HL-60 (cell line): ENCODE measurements around the gene HSPA12A.

Source experiments
- CTCF ChIP-seq: IDR thresholded peaks from one replicate; pipeline ENCODE4 v1.5.1; 2011; ENCODE audit warnings: low read length, control low read depth, inconsistent platforms; ENCODE audit not compliant: insufficient read depth
- GABPA ChIP-seq: IDR thresholded peaks from 2 replicates; pipeline ENCODE4 v1.6.1; 2012; ENCODE audit warnings: low read depth
- POLR2AphosphoS5 ChIP-seq: IDR thresholded peaks from 2 replicates; pipeline ENCODE4 v1.6.1; 2012; ENCODE audit warnings: low read depth
- REST ChIP-seq: IDR thresholded peaks from 2 replicates; pipeline ENCODE4 v1.6.1; 2012; ENCODE audit warnings: low read depth; ENCODE audit not compliant: insufficient replicate concordance
- SPI1 ChIP-seq: IDR thresholded peaks from 2 replicates; pipeline ENCODE4 v1.6.1; 2012; ENCODE audit warnings: low read depth, mild to moderate bottlenecking, borderline replicate concordance

- TF ChIP-seq POLR2AphosphoS5 (no peak), REST (no peak), CTCF (no peak), GABPA (no peak), SPI1 (no peak)
Measured at GRCh38 chr10:116744885-116745284, 2.5 kb upstream of the HSPA12A start.
